ENCODE measurements around the gene C12orf54.
A peak's percentile ranks its signal among the peaks of the same experiment; 100 is the strongest.
"Not testable (repeated sequence)": the region's sequence is repeated elsewhere in the genome, so short reads cannot be mapped to it uniquely, and the experiment has no call there.

Gene C12orf54

GRCh38 chr12:48508987-48509386 is 26.7 kb downstream of the C12orf54 start:
- DNase-seq (ENCODE audit: low read depth in 2 of 3, low spot score in 2 of 3) = no peak

DNA sequence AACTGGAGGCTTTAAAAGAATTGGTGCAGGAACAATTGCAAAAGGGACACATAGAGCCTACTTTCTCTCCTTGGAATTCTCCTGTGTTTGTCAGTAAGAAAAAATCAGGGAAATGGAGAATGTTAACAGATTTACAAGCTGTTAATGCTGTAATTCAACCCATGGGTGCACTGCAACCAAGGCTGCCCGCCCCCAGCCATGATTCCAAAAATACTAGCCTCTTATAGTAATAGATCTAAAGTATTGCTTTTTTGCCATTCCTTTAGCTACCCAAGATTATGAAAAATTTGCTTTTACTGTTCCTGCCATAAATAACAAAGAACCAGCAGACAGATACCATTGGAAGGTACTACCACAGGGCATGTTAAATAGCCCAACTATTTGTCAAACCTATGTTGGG is 27.8 kb downstream of the C12orf54 start:
- DNase-seq (ENCODE audit: low read depth in 2 of 3, low spot score in 2 of 3) = no peak

DNA sequence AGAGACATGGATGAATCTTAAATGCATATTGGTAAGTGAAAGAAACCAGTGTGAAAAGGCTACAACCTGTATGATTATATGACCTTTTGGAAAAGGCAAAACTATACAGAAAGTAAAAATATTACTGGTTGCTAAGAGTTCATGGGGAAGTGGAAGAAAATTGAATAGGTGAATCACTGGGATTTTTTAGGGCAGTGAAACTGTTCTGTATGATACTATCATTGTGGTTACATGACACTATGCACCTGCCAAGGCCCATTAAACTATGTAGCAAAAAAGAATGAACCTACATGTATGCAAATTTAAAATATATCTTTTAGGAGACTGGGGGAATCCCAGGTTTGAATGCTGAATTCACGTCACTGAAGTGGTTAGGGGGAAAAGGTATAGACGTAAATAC is 30.6 kb downstream of the C12orf54 start:
- DNase-seq (ENCODE audit: low read depth in 2 of 3, low spot score in 2 of 3) = no peak

- DNase-seq (ENCODE audit: low read depth in 2 of 3, low spot score in 2 of 3) = no peak
Measured at GRCh38 chr12:48514728-48515127, 32.4 kb downstream of the C12orf54 start.

GRCh38 chr12:48520381-48520780 is 38.1 kb downstream of the C12orf54 start:
- not testable (repeated sequence) for DNase-seq (ENCODE audit: low read depth in 2 of 3, low spot score in 2 of 3)

GRCh38 chr12:48525332-48525731 is 43.0 kb downstream of the C12orf54 start, which contains the start of gene OR8S1:
OR8S1 (plus strand) TSS chr12:48525632; CDS start chr12:48525632, 0 bp downstream.
- no peak for DNase-seq (ENCODE audit: low read depth in 2 of 3, low spot score in 2 of 3)

GRCh38 chr12:48527891-48528670 is 45.8 kb downstream of the C12orf54 start:
- no peak for DNase-seq (ENCODE audit: low read depth in 2 of 3, low spot score in 2 of 3)

DNA sequence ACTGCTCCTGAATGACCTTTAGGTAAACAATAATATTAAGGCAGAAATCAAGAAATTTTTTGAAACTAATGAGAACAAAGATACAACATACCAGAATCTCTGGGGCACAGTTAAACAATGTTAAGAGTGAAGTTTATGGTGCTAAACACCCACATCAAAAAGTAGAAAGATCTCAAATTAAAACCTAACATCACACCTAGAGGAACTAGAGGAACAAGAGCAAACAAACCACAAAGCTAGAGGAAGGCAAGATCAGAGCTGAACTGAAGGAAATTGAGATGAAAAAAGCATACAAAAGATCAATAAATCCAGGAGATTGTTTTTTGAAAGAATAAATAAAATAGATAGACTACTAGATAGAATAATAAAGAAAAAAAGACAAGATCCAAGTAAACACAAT is 50.3 kb downstream of the C12orf54 start:
- DNase-seq (ENCODE audit: low read depth in 2 of 3, low spot score in 2 of 3) = no peak

DNA sequence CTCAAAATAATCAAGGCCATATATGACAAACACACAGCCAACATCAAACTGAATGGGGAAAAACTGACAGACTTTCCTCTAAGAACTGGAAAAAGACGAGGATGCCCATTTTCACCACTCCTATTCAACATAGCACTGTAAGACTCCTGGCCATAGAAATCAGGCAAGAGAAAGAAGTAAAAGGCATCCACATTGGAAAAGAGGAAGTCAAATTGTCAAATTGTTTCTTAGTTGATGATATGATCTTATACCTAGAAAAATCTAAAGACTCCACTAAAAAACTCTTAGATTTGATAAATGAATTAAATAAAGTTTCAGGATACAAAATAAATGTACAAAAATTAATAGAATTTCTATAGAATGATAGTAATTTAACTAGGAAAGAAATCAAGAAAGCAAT is 54.3 kb downstream of the C12orf54 start:
- no peak for DNase-seq (ENCODE audit: low read depth in 2 of 3, low spot score in 2 of 3)

- DNase-seq (ENCODE audit: low read depth in 2 of 3, low spot score in 2 of 3) = peak in 2 of 3 experiments; percentile 6 to 16
Measured at GRCh38 chr12:48542300-48542928, 60.1 kb downstream of the C12orf54 start.

DNA sequence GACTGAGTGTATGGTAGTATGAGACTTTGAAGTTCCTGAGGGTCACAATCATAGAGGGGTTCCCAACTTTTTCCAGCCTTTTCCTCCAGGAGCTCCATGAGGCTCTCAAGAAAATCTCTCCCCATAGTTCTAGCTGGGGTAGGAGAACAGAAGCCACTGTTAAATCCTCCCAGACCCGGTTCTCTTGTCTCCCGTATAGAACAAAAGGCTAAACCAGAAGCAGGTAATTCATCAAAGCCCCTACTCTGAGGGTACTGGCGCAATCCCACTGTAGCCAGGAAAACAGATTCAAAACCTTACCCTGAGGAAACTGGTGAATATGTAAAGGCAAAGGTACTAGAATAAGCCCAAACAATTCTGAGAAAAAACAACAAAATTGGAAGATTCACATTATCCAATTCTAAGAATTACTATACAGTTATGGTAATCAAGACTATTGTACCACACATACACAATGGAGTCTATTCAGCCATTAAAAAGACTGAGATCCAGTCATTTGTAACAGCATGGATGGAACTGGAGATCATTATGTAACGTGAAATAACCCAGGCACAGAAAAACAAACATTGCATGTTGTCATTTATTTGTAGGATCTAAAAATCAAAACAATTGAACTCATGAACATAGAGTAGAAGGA is 63.7 kb downstream of the C12orf54 start:
- DNase-seq (ENCODE audit: low read depth in 2 of 3, low spot score in 2 of 3) = no peak

Measured in activated CD8-positive, alpha-beta memory T cell treated with anti-CD3 and anti-CD28 coated beads for 48 hours (primary cell).